Suprapubic skin (tissue), 4 donors: ENCODE measurements around the gene SCO2.

Experiments
- CTCF ChIP-seq, 2 donors: fragments of 200-600 bp in 1 of 2; fragments of 450-650 bp in 1 of 2; sonication (generic) in 1 of 2; IDR thresholded peaks; one replicate each; pipeline ENCODE4 v1.5.1; 2016 to 2019; ENCODE audit warnings: antibody characterized with exemption in 2 of 2, mild to moderate bottlenecking in 1 of 2, moderate library complexity in 1 of 2
- EP300 ChIP-seq: sonication (generic); formaldehyde crosslinking; IDR thresholded peaks from one replicate; pipeline ENCODE4 v1.6.1; 2017; ENCODE audit warnings: antibody characterized with exemption
- POLR2A ChIP-seq, 2 donors: fragments of 450-650 bp; IDR thresholded peaks; one replicate each; pipeline ENCODE4 v1.6.1; 2017; ENCODE audit warnings: antibody characterized with exemption in 2 of 2, mild to moderate bottlenecking in 2 of 2, moderate library complexity in 2 of 2
- POLR2AphosphoS5 ChIP-seq, 3 donors: sonication (generic); formaldehyde crosslinking; IDR thresholded peaks; one replicate each; pipeline ENCODE4 v1.6.1; 2017; ENCODE audit warnings: antibody characterized with exemption in 3 of 3

DNA sequence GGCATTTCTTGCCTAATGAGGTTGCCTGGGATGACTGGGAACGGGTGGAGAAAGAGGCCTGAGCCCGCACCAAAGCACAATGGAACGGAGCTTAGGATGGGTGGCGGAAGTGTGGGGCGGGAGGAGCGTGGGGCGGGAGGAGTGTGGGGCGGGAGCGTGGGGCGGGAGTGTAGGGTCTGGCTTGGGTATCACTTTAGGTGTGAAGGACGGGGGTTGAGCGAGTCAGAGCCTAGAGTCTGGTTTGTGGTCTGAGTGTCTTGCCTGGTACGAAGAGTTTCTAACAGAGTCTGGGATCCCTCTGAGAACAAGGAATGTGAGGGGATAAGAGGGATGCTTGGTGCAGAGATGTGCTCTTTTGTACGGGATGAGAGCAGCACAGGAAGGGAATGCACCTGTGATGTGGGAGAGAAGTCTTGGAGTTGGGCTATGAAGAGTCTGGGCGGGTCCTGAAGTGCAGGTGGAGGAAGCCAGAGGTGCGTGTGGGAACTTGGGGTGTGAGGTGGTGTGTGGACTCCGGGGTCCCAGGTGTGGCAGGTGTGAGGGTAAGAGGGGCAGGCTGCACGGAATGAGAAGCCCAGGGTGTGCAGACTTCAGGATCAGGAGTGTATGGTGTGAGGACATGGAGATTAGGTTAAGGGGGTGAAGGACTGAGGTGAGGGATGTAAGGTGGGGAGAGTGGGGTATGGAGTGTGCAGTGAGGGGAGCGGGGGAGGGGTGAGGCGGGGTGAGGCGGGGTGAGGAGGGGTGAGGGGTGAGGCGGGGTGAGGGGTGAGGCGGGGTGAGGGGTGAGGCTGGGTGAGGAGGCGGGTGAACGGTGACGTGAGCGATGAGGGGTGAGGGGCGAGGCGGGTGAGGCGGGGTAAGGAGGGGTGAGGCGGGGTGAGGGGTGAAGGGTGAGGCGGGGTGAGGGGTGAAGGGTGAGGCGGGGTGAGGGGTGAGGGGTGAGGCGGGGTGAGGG, 36.3 kb upstream of the SCO2 start:
- no peak for TF ChIP-seq CTCF (IDR thresholded peaks at IDR 0.05)
- no peak for TF ChIP-seq POLR2A (IDR thresholded peaks at IDR 0.05)
- no peak for TF ChIP-seq EP300
- TF ChIP-seq POLR2AphosphoS5 (IDR thresholded peaks at IDR 0.05) = no peak
